GM12874 (cell line): ENCODE measurements around the gene GAPDH.
A peak's percentile ranks its signal among the peaks of the same experiment; 100 is the strongest.

Experiments used
- CTCF ChIP-seq: IDR thresholded peaks from 2 replicates; pipeline ENCODE4 v1.5.1; 2011; ENCODE audit warnings: low read depth, mild to moderate bottlenecking, control low read depth, low read length, moderate library complexity; ENCODE audit not compliant: insufficient read depth

The GAPDH gene

DNA sequence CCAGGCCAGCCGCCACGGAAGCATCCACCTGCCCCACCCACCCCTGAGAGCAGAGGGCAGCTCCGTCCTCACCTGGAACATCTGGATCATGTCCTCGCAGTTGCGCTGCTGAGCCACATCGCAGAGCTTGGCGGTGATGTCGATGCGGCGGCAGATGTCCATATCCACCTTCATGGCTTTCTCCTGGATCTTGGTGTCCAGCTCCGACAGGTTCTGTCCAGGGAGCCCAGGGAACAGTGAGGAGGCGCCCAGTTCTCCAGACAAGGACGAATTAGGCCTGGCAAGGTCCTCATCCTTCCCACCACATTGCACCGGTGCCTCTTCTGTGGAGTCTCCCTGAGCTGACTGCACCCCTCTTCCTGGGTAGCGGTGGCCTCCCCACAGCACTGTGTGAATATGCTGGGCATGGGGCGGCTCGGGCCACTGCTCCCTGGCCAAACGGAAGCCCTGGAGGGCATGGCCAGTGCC is 15.4 kb downstream of the GAPDH start:
- TF ChIP-seq CTCF = no peak

DNA sequence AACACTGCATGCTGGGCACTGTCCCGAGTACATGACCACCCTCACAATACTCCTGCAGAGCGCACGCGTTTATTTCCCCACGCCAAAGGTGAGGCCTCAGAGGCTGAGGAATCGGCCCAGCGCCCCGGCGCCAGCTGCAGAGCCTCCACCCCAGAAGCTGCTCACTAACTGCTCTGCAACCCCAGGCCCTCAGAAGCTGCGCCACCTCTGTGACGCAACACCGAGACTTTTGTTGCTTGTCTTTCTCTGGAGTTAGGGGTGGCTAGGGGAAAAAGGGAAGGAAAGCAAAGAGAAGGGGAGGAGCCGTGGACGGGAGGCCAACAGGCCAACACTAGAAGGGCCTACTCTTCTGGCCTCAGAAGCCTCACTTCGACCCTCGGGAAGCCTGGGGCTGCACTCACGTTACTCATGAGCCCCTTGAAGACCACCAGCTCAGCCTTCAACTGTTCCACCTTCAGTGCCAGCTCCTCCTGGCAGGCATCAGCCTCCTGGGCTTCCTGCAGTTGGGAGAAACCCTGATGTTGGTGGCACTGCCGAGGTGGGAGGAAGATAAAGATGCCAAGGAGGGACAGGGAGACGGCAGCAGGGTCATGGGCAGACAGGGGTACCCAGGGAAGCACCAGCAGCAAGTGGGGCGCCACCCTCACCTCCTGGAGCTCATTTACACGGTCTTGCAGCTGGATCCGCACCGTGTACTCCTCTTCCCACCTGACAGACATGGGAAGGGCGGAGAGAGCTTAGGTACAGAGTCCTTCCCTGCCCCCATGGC is 16.2 kb downstream of the GAPDH start:
- no peak for TF ChIP-seq CTCF

GRCh38 chr12:6551063-6551461 is 16.7 kb downstream of the GAPDH start:
- no peak for TF ChIP-seq CTCF

GRCh38 chr12:6551496-6552139 is 17.3 kb downstream of the GAPDH start:
- no peak for TF ChIP-seq CTCF

DNA sequence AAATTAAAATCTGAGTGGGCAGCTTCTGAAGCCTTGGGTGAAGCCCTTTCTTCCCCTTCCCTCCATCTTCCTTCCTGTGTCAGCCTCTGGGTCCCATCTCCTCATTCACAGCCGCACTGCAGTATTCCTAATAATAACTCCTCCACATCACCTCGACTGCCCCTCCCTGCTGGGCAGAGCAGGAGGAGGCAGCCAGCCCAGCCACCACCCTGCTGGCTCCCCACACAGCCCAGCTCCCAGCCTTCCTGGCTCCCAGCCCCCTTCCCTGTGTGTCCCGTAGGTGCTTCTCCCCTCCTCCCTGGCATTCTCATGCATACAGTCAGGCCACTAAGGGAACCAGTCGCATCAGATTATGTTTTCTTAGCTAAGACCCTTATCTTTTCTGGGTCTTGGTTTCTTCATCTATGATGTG is 17.8 kb downstream of the GAPDH start:
- TF ChIP-seq CTCF = no peak

DNA sequence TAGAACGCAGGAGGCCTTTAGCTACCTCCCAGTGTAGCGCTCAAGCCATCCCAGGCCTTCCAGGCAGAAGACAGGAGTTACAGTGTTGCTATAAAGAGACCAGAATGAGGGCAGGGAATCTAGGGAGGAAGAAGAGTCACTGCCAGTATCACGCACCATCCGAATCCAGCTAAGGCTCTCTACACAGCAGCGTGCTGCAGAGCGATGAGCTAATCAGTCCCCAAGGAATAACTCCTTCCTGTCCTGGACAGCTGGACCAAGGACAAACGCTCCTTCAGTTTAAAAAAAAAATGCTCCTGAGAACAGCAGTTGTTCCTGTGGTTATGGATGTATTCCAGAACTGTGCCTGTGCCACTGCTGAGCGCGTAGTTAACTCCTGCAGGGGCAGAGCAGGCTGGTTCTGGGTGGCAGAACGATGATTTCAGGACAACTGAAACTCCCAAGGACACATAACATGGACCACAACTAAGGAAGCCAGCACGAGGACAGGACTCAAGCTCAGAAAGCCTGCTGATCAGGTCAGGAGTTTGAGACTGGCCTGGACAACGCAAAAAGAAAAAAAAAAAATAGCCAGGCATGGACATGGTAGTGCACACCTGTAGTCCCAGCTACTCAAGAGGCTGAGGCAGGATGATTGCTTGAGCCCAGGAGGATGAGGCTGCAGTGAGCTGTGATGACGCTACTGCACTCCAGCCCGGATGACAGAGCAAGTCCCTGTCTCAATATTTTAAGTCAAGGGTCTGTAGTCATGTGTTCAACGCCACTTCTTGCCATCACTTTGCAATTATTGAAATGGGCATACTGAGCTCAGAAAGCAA is 18.9 kb downstream of the GAPDH start:
- no peak for TF ChIP-seq CTCF

DNA sequence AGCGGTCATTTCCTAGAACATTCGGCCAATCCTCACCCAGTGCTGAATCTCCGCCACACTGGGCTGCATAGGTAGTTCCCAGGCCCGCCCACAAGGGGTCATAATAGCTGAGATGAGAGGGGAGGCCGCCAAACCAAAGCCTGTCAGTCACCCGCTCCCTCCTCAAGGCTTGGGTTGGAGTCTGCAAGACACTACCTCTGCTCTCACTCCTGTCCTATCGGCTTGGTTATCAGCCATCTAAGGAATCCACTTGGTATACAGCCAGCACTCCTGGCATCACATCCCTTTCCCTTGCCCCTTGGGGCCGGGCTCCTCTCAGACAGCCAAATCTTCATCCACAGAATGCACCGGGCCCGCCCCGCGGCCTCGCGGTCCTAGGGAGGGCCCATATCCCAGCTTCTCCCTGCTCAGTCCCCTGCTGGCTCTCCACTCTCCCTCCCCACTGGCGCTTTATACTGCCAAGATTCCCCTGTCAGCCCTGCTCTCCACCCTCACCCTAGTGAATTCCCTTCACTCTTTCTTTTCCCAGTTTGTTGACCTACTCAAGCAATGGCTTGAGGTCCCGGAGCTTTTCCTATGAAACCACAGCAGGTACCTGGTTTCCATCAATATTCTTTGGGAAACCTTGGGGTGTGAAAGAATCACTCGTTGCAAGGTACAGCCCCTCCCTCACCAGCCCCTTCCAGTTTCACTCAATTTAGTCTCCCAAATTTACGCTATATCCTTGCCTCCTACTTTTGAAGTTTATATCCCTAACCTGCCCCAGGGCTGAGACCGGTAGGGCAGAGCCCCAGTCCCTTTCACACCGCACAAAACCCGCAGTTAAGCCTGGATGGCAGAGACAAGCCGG is 20.1 kb downstream of the GAPDH start:
- TF ChIP-seq CTCF = peak; percentile 77
